HG02798 (cell line): Measurements from ENCODE around the gene RIOK1.
"Not testable (repeated sequence)": the region's sequence is repeated elsewhere in the genome, so short reads cannot be mapped to it uniquely, and the experiment has no call there.

Experiments used
- ATAC-seq: cut with Tn5 transposase; IDR thresholded peaks from one replicate; pipeline ENCODE4 v1.9.1; 2021; ENCODE audit warnings: mild to moderate bottlenecking; ENCODE audit not compliant: unreplicated experiment, poor library complexity

RIOK1 gene

GRCh38 chr6:7389451-7390225 lies at the start of gene RIOK1, which contains the start of gene CAGE1:
TSS of gene RIOK1 (plus strand) at chr6:7389808. CDS start at chr6:7390003, 195 bp downstream.
TSS of gene CAGE1 (minus strand) at chr6:7389742. CDS start at chr6:7387173, 2,569 bp downstream.
- ATAC-seq = peak; percentile 97

- no peak for ATAC-seq
Observed at GRCh38 chr6:7341271-7341670, 48.3 kb upstream of the RIOK1 start.

- ATAC-seq = peak; percentile 66
Observed at GRCh38 chr6:7341989-7342742, 47.4 kb upstream of the RIOK1 start.

- no peak for ATAC-seq
Observed at GRCh38 chr6:7343546-7344475, 45.8 kb upstream of the RIOK1 start.

- not testable (repeated sequence) for ATAC-seq
Observed at GRCh38 chr6:7344773-7345450, 44.7 kb upstream of the RIOK1 start.

GRCh38 chr6:7347551-7347997 lies 42.0 kb upstream of the RIOK1 start:
- not testable (repeated sequence) for ATAC-seq

- not testable (repeated sequence) for ATAC-seq
Observed at GRCh38 chr6:7350591-7350990, 39.0 kb upstream of the RIOK1 start.

- ATAC-seq = not testable (repeated sequence)
Observed at GRCh38 chr6:7351916-7352315, 37.7 kb upstream of the RIOK1 start.

GRCh38 chr6:7367408-7367807 lies 22.2 kb upstream of the RIOK1 start:
- ATAC-seq = no peak

GRCh38 chr6:7373739-7374138 lies 15.9 kb upstream of the RIOK1 start:
- no peak for ATAC-seq

GRCh38 chr6:7377961-7378360 lies 11.6 kb upstream of the RIOK1 start:
- no peak for ATAC-seq

GRCh38 chr6:7378740-7379139 lies 10.9 kb upstream of the RIOK1 start:
- ATAC-seq = no peak

- ATAC-seq = no peak
Observed at GRCh38 chr6:7381092-7381491, 8.5 kb upstream of the RIOK1 start.

GRCh38 chr6:7389162-7389450 lies 502 bp upstream of the RIOK1 start:
- ATAC-seq = no peak

- ATAC-seq = no peak
Observed at GRCh38 chr6:7390226-7390878, 744 bp downstream of the RIOK1 start.

- ATAC-seq = no peak
Observed at GRCh38 chr6:7391151-7391550, 1.5 kb downstream of the RIOK1 start.

GRCh38 chr6:7392402-7392801 lies 2.8 kb downstream of the RIOK1 start:
- ATAC-seq = no peak

GRCh38 chr6:7401075-7401474 lies 11.5 kb downstream of the RIOK1 start:
- ATAC-seq = no peak

- ATAC-seq = no peak
Observed at GRCh38 chr6:7402716-7403115, 13.1 kb downstream of the RIOK1 start.
